Middle frontal gyrus (tissue), 1 donor: Measurements from ENCODE around the gene NQO2.

Experiments
- DNase-seq: peaks from one replicate; pipeline ENCODE4 v3.0.0-alpha.2; 2015; ENCODE audit warnings: low spot score; ENCODE audit errors: extremely low spot score

The NQO2 gene, protein sequence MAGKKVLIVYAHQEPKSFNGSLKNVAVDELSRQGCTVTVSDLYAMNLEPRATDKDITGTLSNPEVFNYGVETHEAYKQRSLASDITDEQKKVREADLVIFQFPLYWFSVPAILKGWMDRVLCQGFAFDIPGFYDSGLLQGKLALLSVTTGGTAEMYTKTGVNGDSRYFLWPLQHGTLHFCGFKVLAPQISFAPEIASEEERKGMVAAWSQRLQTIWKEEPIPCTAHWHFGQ

DNA sequence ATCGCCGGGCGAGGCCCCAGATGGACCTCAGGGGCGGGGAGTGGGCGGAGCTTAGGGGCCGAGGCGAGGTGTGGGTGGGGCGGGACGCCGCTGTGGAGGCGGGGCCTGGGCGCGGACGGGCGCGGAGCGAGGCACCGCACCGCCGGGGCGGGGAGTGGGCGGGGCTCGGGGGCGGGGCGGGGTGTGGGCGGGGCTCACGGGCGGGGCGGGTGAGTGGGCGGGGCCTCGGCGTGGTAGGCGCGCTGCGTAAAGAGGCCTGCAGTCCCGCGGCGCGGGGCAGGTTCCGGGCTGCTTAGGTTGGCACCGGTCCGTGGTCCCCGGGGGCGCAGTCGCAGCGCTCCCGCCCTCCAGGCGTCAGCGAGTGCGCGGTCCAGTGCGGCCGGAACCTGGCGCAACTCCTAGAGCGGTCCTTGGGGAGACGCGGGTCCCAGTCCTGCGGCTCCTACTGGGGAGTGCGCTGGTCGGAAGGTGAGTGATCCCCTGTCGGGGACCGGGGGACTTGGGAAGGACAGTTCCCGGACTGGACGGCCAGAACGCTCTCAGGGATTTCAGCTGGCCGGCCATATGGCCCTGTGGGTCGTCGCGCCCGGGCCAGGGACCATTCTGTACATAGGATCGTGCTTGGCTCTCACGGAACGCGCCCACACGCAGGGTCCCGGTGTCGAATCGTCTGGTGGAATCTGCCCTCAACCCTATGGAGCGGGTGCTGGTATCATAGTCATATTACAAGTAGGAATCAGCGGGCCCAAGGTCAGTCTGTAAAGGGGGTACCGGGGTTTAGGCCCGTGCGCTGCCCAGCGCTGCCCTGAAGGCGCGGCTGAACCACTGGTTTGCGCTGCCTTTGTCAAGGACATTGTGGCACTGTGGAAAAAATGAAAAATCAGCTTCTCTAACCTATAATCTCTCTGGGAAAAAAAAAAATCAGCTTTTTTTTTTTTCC lies at the start of gene NQO2:
TSS of gene NQO2 (plus strand) at position 277 of the 940 bp plus-strand sequence. CDS start 6,659 bp downstream, outside the sequence.
- DNase-seq = peak; percentile 72

DNA sequence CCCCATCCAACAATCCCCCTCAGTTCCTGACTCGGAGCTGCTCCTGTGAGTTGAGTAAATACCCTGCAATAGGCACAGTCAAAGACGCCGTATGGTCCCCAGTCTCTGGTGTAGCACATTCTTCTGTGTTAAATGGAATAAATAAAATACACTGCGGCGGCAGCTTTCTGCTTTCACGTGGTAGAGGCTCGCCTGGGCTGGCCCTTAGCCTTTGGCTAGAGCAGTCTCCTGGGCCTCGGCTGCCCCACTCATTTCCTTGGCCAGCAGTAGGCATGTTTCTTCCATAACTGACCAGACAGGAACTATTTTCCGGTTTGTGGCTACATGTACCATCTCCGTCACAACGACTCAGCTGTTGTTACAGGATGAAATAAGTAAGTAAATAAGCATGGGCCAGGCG lies 49.0 kb upstream of the NQO2 start:
- no peak for DNase-seq

DNA sequence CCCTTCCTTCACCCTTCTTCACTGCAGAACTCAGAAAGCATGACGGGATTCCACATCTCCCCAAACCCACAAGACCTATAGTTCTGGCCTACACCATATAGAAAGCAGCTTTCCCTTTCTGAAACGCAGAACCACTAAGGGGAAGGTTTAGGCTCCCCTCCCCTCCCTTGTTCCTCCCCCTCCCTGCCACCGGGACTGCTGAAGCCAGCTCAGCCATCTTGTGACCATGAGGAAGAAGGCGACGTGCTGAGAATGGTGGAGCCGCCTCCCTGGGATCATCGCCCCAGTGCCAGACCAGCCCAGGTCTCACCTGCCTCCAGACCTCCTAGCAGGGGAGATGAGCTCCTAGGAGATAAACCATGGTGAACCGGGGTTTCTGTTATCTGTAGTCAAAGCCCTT lies 48.0 kb upstream of the NQO2 start:
- DNase-seq = no peak

DNA sequence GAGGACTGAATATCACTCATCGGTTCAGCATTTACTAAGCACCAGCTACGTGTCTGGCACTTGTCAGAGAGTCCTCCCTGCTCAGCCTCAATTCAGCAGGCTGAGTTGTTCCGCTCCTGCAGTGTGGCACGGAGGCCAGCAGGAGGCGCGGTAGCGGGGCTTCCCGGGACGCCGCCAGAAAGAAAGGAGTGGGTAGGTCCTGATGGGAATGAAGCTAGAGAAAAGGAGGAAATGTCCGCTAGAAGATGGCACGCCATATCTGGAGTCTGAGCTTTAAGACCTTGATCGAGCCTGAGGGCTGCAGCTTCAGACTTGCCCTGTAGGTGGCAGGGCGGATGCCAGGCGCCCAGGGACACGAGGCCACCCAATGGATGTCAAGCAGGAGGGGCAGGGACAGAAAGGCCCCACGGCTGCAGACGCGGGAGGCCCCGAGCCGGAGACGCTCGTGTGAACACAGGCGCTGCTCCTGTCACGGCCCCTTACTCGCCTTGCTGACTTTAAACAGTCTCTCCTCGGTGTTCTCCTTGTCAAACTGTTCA lies 47.1 kb upstream of the NQO2 start:
- DNase-seq = no peak

DNA sequence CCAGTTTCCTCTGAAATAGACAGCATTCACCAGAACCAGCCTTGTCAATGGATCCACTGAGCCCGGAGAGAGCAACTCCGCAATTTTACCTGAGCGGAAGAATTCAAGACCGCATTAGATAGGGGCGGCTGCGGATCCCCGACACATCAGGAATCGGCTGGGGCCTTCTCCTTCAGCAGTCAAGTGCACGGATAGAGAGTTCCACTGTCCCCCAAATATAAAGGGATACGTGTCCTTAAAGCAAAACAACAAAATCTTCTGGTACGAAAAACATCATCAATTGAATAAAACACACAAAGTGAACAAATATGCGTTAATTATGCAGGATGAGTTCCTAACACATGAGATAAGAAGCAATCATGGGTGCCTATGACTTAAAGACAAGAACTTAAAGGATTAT lies 46.6 kb upstream of the NQO2 start:
- no peak for DNase-seq

DNA sequence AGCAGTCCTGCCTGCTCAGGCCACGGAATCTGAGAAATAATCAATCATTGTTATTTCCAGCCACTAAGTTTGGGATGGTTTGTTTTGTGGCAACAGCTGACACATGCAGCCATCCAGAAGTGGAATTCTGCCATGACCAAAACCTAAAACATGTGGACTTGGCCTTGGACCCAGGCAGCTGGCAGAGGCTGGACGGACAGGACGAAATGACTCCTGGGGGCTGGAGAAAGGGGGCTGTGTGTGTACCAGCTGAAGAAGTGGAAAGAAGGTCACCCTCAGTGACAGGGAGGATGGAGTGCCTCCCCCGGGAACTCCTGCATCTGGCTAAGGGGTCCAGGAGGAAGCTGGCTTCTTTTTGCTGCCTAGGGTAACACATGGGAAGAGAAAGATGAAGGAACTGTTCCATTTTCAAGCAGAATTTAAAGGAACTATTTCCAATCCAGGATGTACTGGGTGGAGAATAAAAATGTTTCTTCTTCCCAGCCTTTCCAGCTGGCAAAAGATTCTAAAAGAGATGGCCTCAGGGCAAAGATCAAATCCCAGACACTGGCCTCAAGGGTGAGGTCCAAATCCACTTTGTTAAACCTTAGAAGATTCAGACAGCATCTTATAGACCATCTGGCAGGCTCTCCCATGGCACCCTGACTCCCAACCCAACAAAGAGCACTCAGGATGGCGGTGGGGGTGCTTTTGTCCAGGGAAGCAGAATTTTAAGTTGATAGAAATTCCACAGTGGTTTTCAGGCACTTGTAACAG lies 42.6 kb upstream of the NQO2 start:
- DNase-seq = no peak

DNA sequence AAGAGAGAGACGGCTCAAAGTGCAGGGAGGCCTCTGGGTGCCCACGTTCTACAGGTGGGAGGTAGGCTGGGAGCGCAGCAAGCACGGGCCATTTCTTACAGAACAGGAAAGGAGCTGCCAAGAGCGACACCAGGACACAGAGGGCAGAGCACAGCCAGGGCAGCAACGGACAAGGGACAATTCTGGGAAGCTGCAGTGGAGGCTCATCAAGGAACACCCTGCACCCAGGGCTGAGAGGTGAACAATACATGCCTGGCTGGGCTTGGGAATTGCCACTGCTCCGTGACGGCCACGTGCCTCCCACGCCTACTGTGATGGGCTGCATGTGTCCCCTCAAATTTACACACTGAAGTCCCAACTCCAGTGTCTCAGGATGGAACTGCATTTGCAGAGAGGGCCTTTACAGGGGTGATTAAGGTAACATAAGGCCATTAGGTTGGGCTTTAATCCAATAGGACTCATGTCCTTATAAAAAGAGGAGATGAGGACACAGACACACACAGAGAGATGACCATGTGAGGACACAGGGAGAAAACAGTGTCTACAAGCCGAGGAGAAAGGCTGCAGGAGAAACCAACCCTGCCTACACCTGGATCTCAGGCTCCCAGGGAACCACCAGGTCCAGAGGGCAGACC lies 41.9 kb upstream of the NQO2 start:
- no peak for DNase-seq

DNA sequence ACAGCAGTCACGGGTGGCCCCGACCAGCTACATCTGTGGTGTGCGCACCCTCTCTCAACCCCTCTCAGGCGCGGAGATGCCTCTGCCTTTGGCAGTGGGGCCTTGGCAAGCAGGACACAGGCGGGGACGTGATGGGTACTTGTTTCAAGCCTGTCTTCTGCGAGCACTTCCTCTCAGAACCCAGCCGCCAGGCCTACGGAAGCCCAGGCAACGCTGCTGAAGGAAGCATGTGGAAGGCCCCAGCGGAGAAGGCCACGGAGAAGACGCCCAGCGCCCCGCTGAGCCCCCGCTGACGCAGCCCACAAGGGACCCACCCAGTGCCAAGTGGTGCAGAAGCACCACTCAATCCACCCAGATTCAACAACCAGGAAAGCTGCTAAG lies 41.4 kb upstream of the NQO2 start:
- DNase-seq = no peak

DNA sequence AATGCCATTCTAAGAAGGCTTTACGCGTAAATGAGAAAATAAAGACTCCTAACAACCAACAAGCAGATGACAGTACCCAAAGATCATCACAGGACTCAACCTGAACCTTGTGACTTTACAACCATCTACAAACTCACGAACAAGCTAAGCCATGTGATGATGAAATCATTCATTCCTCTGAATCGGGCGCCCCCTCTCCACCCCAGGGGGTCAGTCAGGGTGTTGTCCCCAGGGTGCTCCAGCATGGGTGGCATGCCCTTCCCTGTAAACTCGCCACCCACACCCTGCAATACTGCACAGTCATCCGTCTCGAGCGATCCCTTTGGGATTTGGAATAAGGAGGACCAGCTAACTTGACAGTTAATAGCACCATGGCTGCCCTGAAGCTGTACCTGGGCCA lies 40.9 kb upstream of the NQO2 start:
- DNase-seq = no peak

DNA sequence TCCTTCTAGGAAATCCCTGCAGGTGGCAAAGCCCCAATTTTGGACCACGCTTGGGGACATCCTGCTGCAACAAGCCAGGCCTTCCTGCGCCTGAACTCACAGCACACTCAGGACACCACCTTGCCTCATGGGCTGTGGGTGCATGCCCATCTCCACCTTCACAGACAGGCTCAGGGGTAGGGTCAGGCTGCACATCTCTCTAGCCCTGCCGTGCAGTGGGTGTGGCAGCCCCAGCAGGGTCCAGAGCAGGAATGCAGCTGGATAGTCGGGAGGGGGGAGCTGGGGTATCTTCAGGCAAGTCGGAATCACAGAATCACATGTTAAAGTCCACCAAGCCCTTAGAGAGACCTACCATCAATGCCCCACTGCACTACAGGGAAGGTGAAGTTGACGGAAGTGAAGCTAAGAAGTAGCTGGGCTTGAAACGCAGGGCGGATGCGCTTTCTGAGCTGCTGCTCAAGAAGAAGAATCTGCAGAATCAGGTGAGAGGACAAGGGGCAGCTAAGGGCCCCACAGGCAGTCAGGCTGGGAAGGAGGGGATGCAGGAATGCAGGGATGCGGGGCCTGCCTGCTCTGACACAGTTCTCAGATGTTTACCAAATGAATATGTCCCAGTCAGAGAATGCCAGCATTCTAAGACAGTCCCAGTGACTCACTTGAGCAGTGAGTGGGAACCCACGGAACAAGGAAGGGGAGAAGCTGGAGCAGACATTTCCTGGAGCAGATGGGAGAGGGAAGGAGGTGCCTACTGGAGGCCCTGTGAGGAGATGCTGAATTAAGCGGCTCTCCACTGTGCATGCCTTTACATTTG lies 39.6 kb upstream of the NQO2 start:
- DNase-seq = no peak

DNA sequence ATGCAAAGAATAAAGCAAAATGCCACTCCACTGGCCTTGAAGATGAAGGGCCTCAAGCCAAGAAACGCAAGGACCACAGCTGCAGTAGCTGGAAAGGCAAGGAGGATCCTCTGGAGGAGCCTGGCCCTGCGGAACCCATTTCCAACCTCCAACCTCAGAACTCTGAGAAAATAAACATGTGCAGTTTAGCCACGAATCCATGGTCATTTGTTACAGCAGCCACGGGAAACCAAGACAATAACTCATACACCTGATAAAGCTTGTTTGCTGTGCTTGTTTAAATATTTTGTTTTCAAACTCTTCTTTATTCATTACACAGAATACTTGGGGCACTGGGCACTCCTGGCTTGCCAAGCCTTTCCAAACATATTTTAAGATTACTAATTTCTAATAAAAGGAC lies 38.8 kb upstream of the NQO2 start:
- no peak for DNase-seq

DNA sequence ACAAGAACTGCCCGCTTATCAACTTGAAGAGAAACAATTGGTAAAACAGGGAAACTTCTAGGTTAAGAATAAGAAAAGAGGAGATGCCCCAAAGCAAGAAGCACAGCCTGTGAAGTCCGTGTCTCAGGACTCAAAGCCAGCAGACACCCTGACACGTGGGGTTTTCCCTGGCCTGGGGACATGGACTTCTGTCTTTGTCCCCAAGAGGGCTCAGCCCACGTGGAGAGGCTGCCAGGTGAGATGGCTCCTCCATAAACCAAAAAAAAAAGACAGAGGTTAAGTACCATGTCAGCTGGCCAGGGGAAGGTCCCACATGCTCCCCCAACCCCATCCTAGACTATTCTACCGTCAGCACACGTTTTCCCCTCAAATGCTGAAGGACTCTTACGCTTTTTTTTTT lies 38.2 kb upstream of the NQO2 start:
- no peak for DNase-seq

DNA sequence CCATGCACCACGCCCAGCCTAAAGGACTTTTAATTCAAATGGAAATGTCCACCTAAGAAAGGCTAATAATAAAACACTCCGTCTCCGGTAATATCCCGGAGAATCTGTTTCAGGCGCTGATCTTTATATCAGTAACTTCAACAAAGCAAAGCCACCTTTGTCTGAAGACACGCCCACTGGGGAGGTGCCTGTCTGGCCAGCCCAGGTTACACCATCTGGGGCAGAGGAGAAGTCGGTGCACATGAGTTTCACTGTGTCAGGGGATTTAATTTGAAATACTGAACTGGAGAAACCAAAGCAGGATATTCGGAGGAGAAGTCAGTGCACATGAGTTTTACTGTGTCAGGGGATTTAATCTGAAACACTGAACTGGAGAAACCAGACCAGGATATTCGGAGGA lies 37.7 kb upstream of the NQO2 start:
- no peak for DNase-seq

DNA sequence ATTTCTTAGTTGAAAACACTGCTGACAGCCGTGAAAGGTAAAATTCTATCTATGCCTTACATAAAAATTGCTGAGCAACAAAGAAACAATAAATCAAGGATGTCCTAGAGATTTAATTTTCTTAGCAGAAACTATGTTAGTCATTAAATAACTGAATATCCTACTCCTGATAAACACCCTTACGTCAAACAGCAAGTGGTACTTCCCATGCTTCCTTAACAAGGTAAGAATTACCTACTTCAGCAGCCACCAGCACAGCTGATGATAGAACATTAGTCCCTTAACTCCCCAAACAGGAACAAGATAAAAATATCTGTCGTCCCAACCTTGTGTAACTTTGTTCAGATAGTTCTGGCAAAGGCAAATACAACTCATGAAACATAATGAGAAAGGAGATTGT lies 37.1 kb upstream of the NQO2 start:
- DNase-seq = no peak

DNA sequence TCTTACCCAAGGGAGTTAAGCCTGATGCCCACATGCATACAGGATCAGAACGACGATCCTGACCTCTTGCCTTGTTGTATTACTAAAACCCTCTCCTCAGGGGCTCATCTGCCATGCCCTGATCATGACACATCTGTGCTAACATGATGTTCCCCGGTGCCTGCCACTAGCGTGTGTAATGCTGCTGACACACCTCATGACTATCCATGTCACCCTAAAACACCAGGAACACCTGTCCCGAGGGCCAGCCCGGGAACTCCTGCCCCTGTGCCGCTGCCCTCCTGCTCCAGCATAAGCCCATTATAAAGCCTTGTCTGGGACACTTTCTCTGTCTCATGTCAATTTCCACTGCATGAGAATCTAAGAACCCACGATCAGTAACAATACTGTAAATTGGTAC lies 35.9 kb upstream of the NQO2 start:
- DNase-seq = no peak

DNA sequence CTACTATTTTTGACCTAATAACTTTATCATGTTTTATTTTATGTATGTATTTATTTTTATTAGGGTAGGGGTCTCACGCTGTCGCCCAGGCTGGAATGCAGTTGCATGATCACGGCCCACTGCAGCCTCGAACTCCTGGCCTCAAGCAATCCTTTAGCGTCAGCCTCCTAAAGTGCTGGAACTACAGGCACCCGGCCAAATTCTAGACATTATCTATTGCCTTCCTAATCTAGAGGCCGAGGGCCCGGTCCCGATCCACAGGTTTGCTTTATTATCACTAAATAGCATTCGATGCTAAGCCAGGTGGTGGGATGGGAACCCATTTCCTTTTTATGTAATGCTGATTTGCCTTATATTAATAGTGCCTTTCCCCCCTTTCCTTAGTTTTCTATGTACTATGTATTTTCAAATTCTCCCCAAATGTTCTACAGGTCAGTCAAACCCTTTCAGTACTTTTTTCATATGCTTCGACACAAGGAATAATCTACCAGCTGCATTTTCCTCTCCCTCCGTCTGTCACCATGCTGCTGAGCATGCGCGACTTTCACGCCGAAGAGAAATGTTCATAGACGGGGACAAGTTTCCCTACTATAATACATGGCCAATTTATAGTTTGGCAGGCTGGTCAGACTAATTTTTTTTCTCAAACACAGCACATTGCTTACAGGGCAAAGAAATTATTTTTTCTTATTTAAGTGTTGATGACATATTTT lies 34.7 kb upstream of the NQO2 start:
- DNase-seq = no peak

DNA sequence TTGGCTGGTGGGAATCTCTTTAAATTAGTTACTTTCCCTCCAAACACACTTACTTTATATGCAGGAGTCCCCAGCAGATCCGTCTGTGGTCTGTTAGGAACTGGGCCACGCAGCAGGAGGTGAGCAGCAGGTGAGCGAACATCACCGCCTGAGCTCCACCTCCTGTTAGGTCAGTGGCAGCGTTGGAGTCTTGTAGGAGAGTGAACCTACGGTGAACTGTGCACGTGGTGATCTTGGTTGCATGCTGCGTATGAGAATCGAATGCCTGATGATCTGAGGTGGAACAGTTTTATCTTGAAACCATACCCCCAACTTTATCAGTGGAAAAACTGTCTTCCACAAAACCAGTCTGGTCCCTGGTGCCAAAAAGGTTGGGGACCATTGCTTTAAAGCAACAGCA lies 33.3 kb upstream of the NQO2 start:
- no peak for DNase-seq

DNA sequence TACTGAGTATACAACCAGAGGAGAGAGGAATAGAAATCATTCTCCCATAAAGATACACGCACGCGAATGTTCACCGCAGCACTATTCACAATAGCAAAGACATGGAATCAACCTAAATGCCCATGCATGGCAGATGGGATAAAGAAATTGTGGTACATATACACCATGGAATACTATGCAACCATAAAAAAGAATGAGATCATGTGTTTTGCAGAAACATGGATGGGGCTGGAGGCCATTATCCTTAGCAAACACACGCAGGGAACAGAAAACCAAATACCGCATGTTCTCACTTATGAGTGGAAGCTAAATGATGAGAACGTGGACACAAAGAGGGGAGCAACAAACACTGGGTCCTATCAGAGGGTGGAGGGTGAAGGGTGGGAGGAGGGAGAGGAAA lies 31.8 kb upstream of the NQO2 start:
- DNase-seq = no peak

DNA sequence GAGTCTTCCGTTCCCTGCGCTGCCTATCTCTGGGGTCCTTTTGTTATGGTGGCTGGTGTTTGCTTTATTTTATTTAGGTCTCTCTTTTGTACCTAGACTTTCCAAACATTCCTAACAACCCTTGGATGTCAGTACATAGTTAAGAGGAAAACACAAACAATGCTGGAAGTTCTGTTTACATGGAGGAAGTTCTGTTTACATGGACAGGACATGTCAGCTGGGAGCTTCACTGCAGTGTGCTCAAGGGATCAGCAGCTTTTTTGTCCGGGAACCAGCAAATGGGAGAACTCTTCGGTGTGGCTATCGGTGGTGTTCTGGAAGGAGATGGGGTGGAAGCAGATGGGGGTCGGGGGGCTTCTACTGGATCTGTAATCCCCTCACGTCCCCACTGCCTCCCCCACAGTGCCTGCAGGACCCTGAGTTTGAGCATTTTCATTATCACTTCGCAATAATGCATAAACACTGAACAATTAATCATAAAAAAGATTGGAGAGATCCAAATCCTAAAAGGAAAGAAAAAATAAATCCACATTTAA lies 31.0 kb upstream of the NQO2 start:
- DNase-seq = no peak

DNA sequence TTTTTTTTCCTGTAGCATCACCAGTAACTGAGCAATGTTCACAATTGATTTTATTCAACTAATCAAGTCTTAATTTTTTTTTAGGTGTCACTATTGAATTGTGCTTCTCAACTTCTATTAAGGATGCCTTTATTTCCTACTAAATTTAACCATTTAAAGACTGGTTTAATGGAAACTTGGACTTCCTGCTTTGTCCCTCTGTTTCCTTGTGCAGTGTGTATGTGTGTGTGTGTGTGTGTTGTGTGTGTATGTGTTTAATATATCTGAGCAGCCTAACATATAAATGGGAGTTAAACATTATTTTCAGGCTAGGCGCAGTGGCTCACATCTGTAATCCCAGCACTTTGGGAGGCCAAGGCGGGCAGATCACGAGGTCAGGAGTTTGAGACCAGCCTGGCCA lies 30.1 kb upstream of the NQO2 start:
- no peak for DNase-seq
